IPS-NIHi7 (cell line): ENCODE data around the gene XRRA1.
"Not testable (repeated sequence)": the region's sequence is repeated elsewhere in the genome, so short reads cannot be mapped to it uniquely, and the experiment has no call there.

ENCODE experiments used
- DNase-seq: peaks from one replicate; pipeline ENCODE4 v3.0.0; 2012; ENCODE audit warnings: mixed read lengths; ENCODE audit errors: extremely low spot score

XRRA1 gene

GRCh38 chr11:74948898-74949752 is at the start of gene XRRA1, which contains the start of gene SPCS2:
TSS of gene XRRA1 (minus strand) at chr11:74949091. CDS start at chr11:74940878, 8,213 bp downstream.
TSS of gene SPCS2 (plus strand) at chr11:74949266. CDS start at chr11:74949286, 20 bp downstream.
- DNase-seq = peak; percentile 99

- DNase-seq = no peak
Observed at GRCh38 chr11:74992852-74993251, 44.0 kb upstream of the XRRA1 start.

GRCh38 chr11:74990941-74991340 is 42.0 kb upstream of the XRRA1 start:
- no peak for DNase-seq

- not testable (repeated sequence) for DNase-seq
Observed at GRCh38 chr11:74990150-74990549, 41.3 kb upstream of the XRRA1 start.

- no peak for DNase-seq
Observed at GRCh38 chr11:74989260-74989638, 40.4 kb upstream of the XRRA1 start.

GRCh38 chr11:74988541-74989259 is 39.8 kb upstream of the XRRA1 start, which contains the start of gene NEU3:
TSS of gene NEU3 (plus strand) at chr11:74988933. CDS start at chr11:74989061, 128 bp downstream.
- peak; percentile 94 for DNase-seq

GRCh38 chr11:74984730-74985129 is 35.8 kb upstream of the XRRA1 start:
- DNase-seq = no peak

- no peak for DNase-seq
Observed at GRCh38 chr11:74984070-74984469, 35.2 kb upstream of the XRRA1 start.

- DNase-seq = no peak
Observed at GRCh38 chr11:74981888-74982287, 33.0 kb upstream of the XRRA1 start.

GRCh38 chr11:74980634-74981033 is 31.7 kb upstream of the XRRA1 start:
- DNase-seq = no peak

- no peak for DNase-seq
Observed at GRCh38 chr11:74978041-74978440, 29.1 kb upstream of the XRRA1 start.

- no peak for DNase-seq
Observed at GRCh38 chr11:74971424-74971823, 22.5 kb upstream of the XRRA1 start.

- no peak for DNase-seq
Observed at GRCh38 chr11:74970852-74971395, 22.0 kb upstream of the XRRA1 start.

GRCh38 chr11:74966651-74967050 is 17.8 kb upstream of the XRRA1 start:
- no peak for DNase-seq

- not testable (repeated sequence) for DNase-seq
Observed at GRCh38 chr11:74960128-74960527, 11.2 kb upstream of the XRRA1 start.

GRCh38 chr11:74957937-74958629 is 9.2 kb upstream of the XRRA1 start:
- no peak for DNase-seq

GRCh38 chr11:74956397-74957015 is 7.6 kb upstream of the XRRA1 start:
- DNase-seq = no peak

- no peak for DNase-seq
Observed at GRCh38 chr11:74954199-74954598, 5.3 kb upstream of the XRRA1 start.

- no peak for DNase-seq
Observed at GRCh38 chr11:74953451-74953850, 4.6 kb upstream of the XRRA1 start.

- no peak for DNase-seq
Observed at GRCh38 chr11:74952752-74953151, 3.9 kb upstream of the XRRA1 start.

- DNase-seq = no peak
Observed at GRCh38 chr11:74951226-74951625, 2.3 kb upstream of the XRRA1 start.
